Measurements from ENCODE around the gene CHRNA7. TPM values are rescaled to one million over a fixed set of nuclear protein-coding genes. Genes with fewer than 3 reads are reported as not detected.

Gene CHRNA7
- 10 to 100 TPM; 13.2 to 28.6 (median 26.2) TPM for polyA plus RNA-seq (ENCODE audit: insufficient read length in 3 of 3)
- long read RNA-seq, donor 1, full-length matches to known transcripts = 13 of 13 reads
- long read RNA-seq, donor 1, partial matches to known transcripts = 0 of 13 reads
- long read RNA-seq, donor 1, other reads (novel, unspliced or antisense) = 0 of 13 reads
- long read RNA-seq, donor 2, full-length matches to known transcripts = 15 of 15 reads
- long read RNA-seq, donor 2, partial matches to known transcripts = 0 of 15 reads
- long read RNA-seq, donor 2, other reads (novel, unspliced or antisense) = 0 of 15 reads
- long read RNA-seq, donor 3, full-length matches to known transcripts = 9 of 9 reads
- long read RNA-seq, donor 3, partial matches to known transcripts = 0 of 9 reads
- long read RNA-seq, donor 3, other reads (novel, unspliced or antisense) = 0 of 9 reads
- long read RNA-seq, donor 4, full-length matches to known transcripts = 20 of 20 reads
- long read RNA-seq, donor 4, partial matches to known transcripts = 0 of 20 reads
- long read RNA-seq, donor 4, other reads (novel, unspliced or antisense) = 0 of 20 reads
- long read RNA-seq, donor 5, full-length matches to known transcripts = 4 of 4 reads
- long read RNA-seq, donor 5, partial matches to known transcripts = 0 of 4 reads
- long read RNA-seq, donor 5, other reads (novel, unspliced or antisense) = 0 of 4 reads
- long read RNA-seq, donor 6, full-length matches to known transcripts = 22 of 22 reads
- long read RNA-seq, donor 6, partial matches to known transcripts = 0 of 22 reads
- long read RNA-seq, donor 6, other reads (novel, unspliced or antisense) = 0 of 22 reads
- long read RNA-seq, donor 7, full-length matches to known transcripts = 7 of 7 reads
- long read RNA-seq, donor 7, partial matches to known transcripts = 0 of 7 reads
- long read RNA-seq, donor 7, other reads (novel, unspliced or antisense) = 0 of 7 reads
- long read RNA-seq, donor 8, full-length matches to known transcripts = 9 of 9 reads
- long read RNA-seq, donor 8, partial matches to known transcripts = 0 of 9 reads
- long read RNA-seq, donor 8, other reads (novel, unspliced or antisense) = 0 of 9 reads
- long read RNA-seq, donor 9, full-length matches to known transcripts = 24 of 24 reads
- long read RNA-seq, donor 9, partial matches to known transcripts = 0 of 24 reads
- long read RNA-seq, donor 9, other reads (novel, unspliced or antisense) = 0 of 24 reads
- long read RNA-seq, donor 10, full-length matches to known transcripts = 20 of 20 reads
- long read RNA-seq, donor 10, partial matches to known transcripts = 0 of 20 reads
- long read RNA-seq, donor 10, other reads (novel, unspliced or antisense) = 0 of 20 reads
- long read RNA-seq, donor 11, full-length matches to known transcripts = 9 of 9 reads
- long read RNA-seq, donor 11, partial matches to known transcripts = 0 of 9 reads
- long read RNA-seq, donor 11, other reads (novel, unspliced or antisense) = 0 of 9 reads
- long read RNA-seq, donor 12, full-length matches to known transcripts = 44 of 44 reads
- long read RNA-seq, donor 12, partial matches to known transcripts = 0 of 44 reads
- long read RNA-seq, donor 12, other reads (novel, unspliced or antisense) = 0 of 44 reads
- long read RNA-seq, donor 13, full-length matches to known transcripts = 23 of 23 reads
- long read RNA-seq, donor 13, partial matches to known transcripts = 0 of 23 reads
- long read RNA-seq, donor 13, other reads (novel, unspliced or antisense) = 0 of 23 reads
- long read RNA-seq, donor 14 = 0 reads
- long read RNA-seq, donor 15 = 0 reads
- long read RNA-seq, donor 16, full-length matches to known transcripts = 18 of 18 reads
- long read RNA-seq, donor 16, partial matches to known transcripts = 0 of 18 reads
- long read RNA-seq, donor 16, other reads (novel, unspliced or antisense) = 0 of 18 reads

- DNase-seq = peak; percentile 74
These were observed at the start of gene CHRNA7 for GRCh38 chr15:32029862-32030781. TSS of gene CHRNA7 (plus strand) at chr15:32030515. CDS start at chr15:32030595, 80 bp downstream.

GRCh38 chr15:31985607-31986006 is 44.7 kb upstream of the CHRNA7 start:
- DNase-seq = no peak

GRCh38 chr15:31993062-31993461 is 37.3 kb upstream of the CHRNA7 start:
- no peak for DNase-seq

- DNase-seq = no peak
These were observed 32.6 kb upstream of the CHRNA7 start for GRCh38 chr15:31997711-31998110.

- no peak for DNase-seq
These were observed 26.8 kb upstream of the CHRNA7 start for GRCh38 chr15:32003558-32003957.

GRCh38 chr15:32004249-32004648 is 26.1 kb upstream of the CHRNA7 start:
- no peak for DNase-seq

GRCh38 chr15:32007355-32007960 is 22.9 kb upstream of the CHRNA7 start:
- no peak for DNase-seq

- no peak for DNase-seq
These were observed 15.4 kb upstream of the CHRNA7 start for GRCh38 chr15:32014953-32015352.

GRCh38 chr15:32020156-32020555 is 10.2 kb upstream of the CHRNA7 start:
- DNase-seq = no peak

GRCh38 chr15:32028921-32029320 is 1.4 kb upstream of the CHRNA7 start:
- peak; percentile 29 for DNase-seq

- peak; percentile 48 for DNase-seq
These were observed 880 bp upstream of the CHRNA7 start for GRCh38 chr15:32029409-32029861.

GRCh38 chr15:32030795-32031194 is 480 bp downstream of the CHRNA7 start:
- no peak for DNase-seq

GRCh38 chr15:32033186-32033890 is 3.0 kb downstream of the CHRNA7 start:
- no peak for DNase-seq

GRCh38 chr15:32034106-32034505 is 3.8 kb downstream of the CHRNA7 start:
- no peak for DNase-seq

- no peak for DNase-seq
These were observed 5.0 kb downstream of the CHRNA7 start for GRCh38 chr15:32035285-32035684.

- no peak for DNase-seq
These were observed 6.7 kb downstream of the CHRNA7 start for GRCh38 chr15:32036971-32037370.

GRCh38 chr15:32041294-32041693 is 11.0 kb downstream of the CHRNA7 start:
- no peak for DNase-seq
